Aorta (tissue), 5 donors: ENCODE data around the gene MLLT10. TPM values are rescaled to one million over a fixed set of nuclear protein-coding genes. Genes with fewer than 3 reads are reported as not detected.

Experiments used
- ATAC-seq: fragments of 200-7000 bp; cut with Tn5 transposase; one replicate; pipeline ENCODE4 v1.9.1; 2022; ENCODE audit warnings: moderate library complexity; ENCODE audit not compliant: low FRiP score
- DNase-seq, 2 donors: peaks; one replicate each; pipeline ENCODE4 v3.0.0-alpha.2; 2020
- H3K27ac ChIP-seq, 2 donors: one replicate each; pipeline ENCODE4 v1.5.1; 2013; ENCODE audit warnings: low read length in 2 of 2, mild to moderate bottlenecking in 2 of 2, moderate library complexity in 2 of 2, control low read depth in 1 of 2, inconsistent platforms in 1 of 2, low read depth in 1 of 2
- H3K27me3 ChIP-seq, 2 donors: one replicate each; pipeline ENCODE4 v1.6.1; 2013; ENCODE audit warnings: control low read depth in 1 of 2, low read length in 1 of 2, mild to moderate bottlenecking in 1 of 2, moderate library complexity in 1 of 2; ENCODE audit not compliant: insufficient read depth in 2 of 2, control insufficient read depth in 1 of 2
- H3K36me3 ChIP-seq, 2 donors: one replicate each; pipeline ENCODE4 v1.6.1; 2013; ENCODE audit warnings: control low read depth in 1 of 2, low read length in 1 of 2, mild to moderate bottlenecking in 1 of 2; ENCODE audit not compliant: insufficient read depth in 2 of 2, control insufficient read depth in 1 of 2
- H3K4me1 ChIP-seq, 2 donors: one replicate each; pipeline ENCODE4 v1.6.1; 2013; ENCODE audit warnings: low read length in 2 of 2, control low read depth in 1 of 2, mild to moderate bottlenecking in 1 of 2, moderate library complexity in 1 of 2; ENCODE audit not compliant: insufficient read depth in 2 of 2, control insufficient read depth in 1 of 2
- H3K4me3 ChIP-seq, 2 donors: one replicate each; pipeline ENCODE4 v1.5.1; 2013; ENCODE audit warnings: low read length in 2 of 2, control low read depth in 1 of 2, mild to moderate bottlenecking in 1 of 2
- H3K9me3 ChIP-seq: one replicate; pipeline ENCODE4 v1.6.1; 2013; ENCODE audit warnings: mild to moderate bottlenecking, low read length; ENCODE audit not compliant: control insufficient read depth
- WGBS, 2 donors: extraction: QIAGEN DNeasy Blood & Tissue Kit; methylation state at CpG; one replicate each; pipeline ENCODE4 v1.1.7; 2013; 5-methylcytosine and 5-hydroxymethylcytosine counted together
- intact Hi-C, 2 donors: fragments of 100-400 bp; cut with DNase I; formaldehyde crosslinking; loops; one replicate each; pipeline versions ENCODE4 v1.14.2 to v1.15.0; 2022
- polyA plus RNA-seq, 2 donors: library from polyadenylated mRNA; stranded (reverse); fragments of 200-250 nt; gene quantifications; one replicate each; pipeline ENCODE4 v1.2.3, GENCODE V29; 2013
- total RNA-seq, 2 donors: library from RNA; stranded (reverse); fragmentation: NEBNext Ultra II Directional; extraction: Animal tissue kit (Norgen Biotek cat#: 25700); gene quantifications; one replicate each; pipeline ENCODE4 v1.2.1, GENCODE V29; 2021
- donor health status: healthy with polysubstance abuse.
- donor health status: Bipolar disorder and iron deficiency.
- donor health status: DM: no; HTN: no; CAD: no.
- donor health status: DM: no; HTN: no; CAD: no.
- donor health status: DM: yes; HTN: yes; CAD: no.

Gene MLLT10
- total and polyA plus RNA-seq, 4 donors = 8.4 to 75.3 (median 26.3) TPM

DNA sequence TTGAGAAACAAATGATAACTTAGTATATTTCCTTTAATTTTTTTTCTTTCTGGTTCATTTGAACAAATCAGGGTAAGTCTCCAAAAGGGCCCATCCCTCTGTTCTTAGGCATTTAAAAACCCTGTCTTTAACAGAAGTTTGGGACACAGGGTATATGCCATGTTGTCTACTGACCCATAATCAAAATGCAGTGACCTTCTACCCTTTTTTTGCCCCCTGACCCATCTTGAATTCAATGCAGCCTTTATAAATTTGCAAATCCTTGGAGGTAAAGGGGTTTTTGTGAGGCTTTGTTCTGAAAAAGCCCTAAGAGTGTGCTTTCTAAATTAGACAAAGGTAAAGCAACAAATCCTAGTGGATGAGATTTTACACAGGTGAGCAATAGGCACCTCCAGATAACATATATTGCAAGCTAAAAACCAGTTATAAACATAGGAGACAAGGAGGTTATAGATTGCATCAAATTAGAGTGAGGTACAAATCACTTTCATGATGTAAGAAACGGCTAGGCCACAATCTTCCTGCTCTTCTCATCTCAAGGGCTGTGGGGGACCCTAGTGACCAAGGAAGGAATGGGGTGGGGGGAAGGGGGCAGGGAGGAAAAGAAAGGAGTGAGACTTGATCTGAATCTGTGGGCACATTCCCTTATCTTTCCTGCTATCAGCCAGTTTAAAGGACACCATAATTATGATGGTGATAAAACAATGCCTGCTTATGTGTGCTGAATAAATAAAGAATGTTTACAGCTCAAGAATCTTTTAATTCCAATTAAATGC is 11.2 kb upstream of the MLLT10 start:
- H3K36me3 ChIP-seq = no peaks in the 10 kb centered on the region
- peaks cover 0 to 4% of the 10 kb centered on the region in 2 donors for H3K4me1 ChIP-seq
- no peaks in the 10 kb centered on the region for H3K9me3 ChIP-seq
- WGBS, 2 donors = 80 to 85% methylated on average over 1 of the region's 1 CpG
- H3K27me3 ChIP-seq = no peaks in the 10 kb centered on the region
- DNase-seq (no peak), ATAC-seq (no peak)
- intact Hi-C loops = loop anchor here (10.0 kb wide), 2 partner anchors 802 to 1958 kb away; partner anchors contain the start of gene BMI1 (in 1 of the 2)
- no peak overlapping the region for H3K27ac ChIP-seq
- no peak overlapping the region for H3K4me3 ChIP-seq

- 49 to 59% methylated on average over 3 of the region's 3 CpGs for WGBS, 2 donors
- Histone ChIP-seq H3K4me3 (no peak overlapping the region), H3K27me3 (no peaks in the 10 kb centered on the region), H3K27ac (no peak overlapping the region), H3K9me3 (no peaks in the 10 kb centered on the region), H3K4me1 (peaks cover 0 to 4% of the 10 kb centered on the region in 2 donors), H3K36me3 (no peaks in the 10 kb centered on the region)
- DNase-seq = no peak
- intact Hi-C loops = loop anchor here (10.0 kb wide), 2 partner anchors 801 to 1959 kb away; partner anchors contain the start of gene BMI1 (in 1 of the 2)
- ATAC-seq = no peak
These were observed 10.4 kb upstream of the MLLT10 start for GRCh38 chr10:21523557-21524008.

DNA sequence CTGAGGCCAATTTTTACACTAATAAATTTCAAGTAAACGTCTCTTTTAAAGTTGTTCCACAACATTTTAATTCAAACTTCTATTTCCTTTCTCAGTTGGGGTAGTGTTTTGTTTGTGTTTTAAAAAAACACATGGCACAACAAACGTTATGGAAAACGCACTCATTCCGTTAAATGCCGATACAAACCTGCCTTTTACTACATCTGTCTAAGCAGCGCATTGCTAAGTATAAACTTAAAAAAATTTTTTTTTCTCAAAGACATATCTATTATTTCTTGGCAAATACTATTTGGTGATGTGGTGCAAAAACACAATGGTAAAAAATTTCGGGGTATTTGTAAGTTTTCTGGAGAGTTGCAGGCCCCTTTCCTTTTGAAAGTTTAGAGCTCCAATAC is 9.9 kb upstream of the MLLT10 start:
- no peak for ATAC-seq
- Histone ChIP-seq H3K9me3 (no peaks in the 10 kb centered on the region), H3K36me3 (no peaks in the 10 kb centered on the region), H3K4me1 (peaks cover 0 to 4% of the 10 kb centered on the region in 2 donors), H3K27me3 (no peaks in the 10 kb centered on the region), H3K27ac (no peak overlapping the region), H3K4me3 (peak overlapping the region; percentile 61 to 62)
- intact Hi-C loops = loop anchor here (10.0 kb wide), 2 partner anchors 801 to 1959 kb away; partner anchors contain the start of gene BMI1 (in 1 of the 2)
- DNase-seq = no peak
- WGBS, 2 donors = 28 to 33% methylated on average over 7 of the region's 7 CpGs

DNA sequence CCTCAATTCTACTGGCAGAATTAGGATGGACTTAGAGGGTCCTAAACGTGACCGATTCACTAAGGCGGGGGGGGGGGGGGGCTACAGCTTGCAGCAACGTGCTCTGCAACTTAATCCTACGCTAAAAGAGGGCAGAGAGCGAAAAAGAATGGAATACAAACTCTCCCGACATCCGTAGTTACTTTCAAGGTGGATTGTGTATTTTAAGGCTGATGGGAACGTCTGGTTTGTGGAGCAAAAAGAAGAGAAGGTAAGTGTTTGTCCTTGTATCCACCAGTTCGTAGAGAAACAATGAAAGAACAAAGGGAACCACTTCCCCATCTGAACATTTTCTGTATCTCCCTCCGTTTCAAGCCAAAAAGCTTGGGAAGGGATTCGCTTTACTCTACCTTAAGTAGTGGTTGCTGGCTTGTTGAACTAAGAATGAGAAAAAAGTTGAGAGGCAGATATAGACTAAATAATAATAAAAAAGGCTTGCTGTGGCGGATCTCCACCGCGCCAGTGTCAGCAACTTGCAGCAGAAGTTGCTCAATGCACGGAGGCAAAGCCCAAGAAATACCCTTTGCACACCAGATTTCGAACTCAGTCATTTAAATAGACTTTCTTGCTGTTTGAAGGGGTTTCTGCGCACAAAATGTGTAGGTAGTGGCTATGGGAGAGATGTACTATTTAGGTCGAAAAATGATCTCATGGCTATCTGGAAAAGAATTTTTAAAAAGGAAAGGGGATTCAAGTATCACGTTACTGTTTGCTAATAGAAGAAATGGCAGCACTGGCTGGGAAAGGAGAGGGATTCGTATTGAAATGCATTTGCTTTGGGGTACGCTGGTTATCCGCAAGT is 9.3 kb upstream of the MLLT10 start:
- 1% methylated on average over 22 to 23 of the region's 23 CpGs for WGBS, 2 donors
- intact Hi-C loops = loop anchor here (10.0 kb wide), 2 partner anchors 800 to 1960 kb away; partner anchors contain the start of gene BMI1 (in 1 of the 2)
- peak overlapping the region; percentile 61 to 62 for H3K4me3 ChIP-seq
- H3K9me3 ChIP-seq = no peaks in the 10 kb centered on the region
- peak overlapping the region; percentile 7 to 94 for H3K27ac ChIP-seq
- no peaks in the 10 kb centered on the region for H3K27me3 ChIP-seq
- H3K4me1 ChIP-seq = peaks cover 0 to under 1% of the 10 kb centered on the region in 2 donors
- DNase-seq (peak in 1 of 2 donors; percentile 56), ATAC-seq (no peak)
- H3K36me3 ChIP-seq = no peaks in the 10 kb centered on the region

- Histone ChIP-seq H3K27ac (peak within 1 kb of the TSS; percentile 93 to 94), H3K4me1 (no peaks in the 10 kb centered on the region), H3K4me3 (peak within 1 kb of the TSS; percentile 61 to 62), H3K9me3 (no peaks in the 10 kb centered on the region), H3K36me3 (no peaks in the 10 kb centered on the region), H3K27me3 (no peaks in the 10 kb centered on the region)
- 1% methylated on average over 48 to 64 of the region's 64 CpGs for WGBS, 2 donors
- ATAC-seq = peak; percentile 91
- intact Hi-C loops = loop anchor here (10.0 kb wide), 2 partner anchors 799 to 1961 kb away; partner anchors contain the start of gene BMI1 (in 1 of the 2)
- peak; percentile 89 to 95 for DNase-seq
These were observed 8.5 kb upstream of the MLLT10 start, which contains the start of gene SKIDA1 for GRCh38 chr10:21525367-21526187. TSS of gene SKIDA1 (minus strand) at chr10:21525682. CDS start at chr10:21517822, 7,860 bp downstream.

- no peaks in the 10 kb centered on the region for H3K4me1 ChIP-seq
These were observed 7.7 kb upstream of the MLLT10 start for GRCh38 chr10:21526188-21526859.

GRCh38 chr10:21526860-21527597 is 7.0 kb upstream of the MLLT10 start:
- WGBS, 2 donors = 1% methylated on average over 30 to 68 of the region's 68 CpGs
- Histone ChIP-seq H3K9me3 (no peaks in the 10 kb centered on the region), H3K36me3 (no peaks in the 10 kb centered on the region), H3K4me3 (peak overlapping the region; percentile 61 to 62), H3K4me1 (no peaks in the 10 kb centered on the region), H3K27ac (peak overlapping the region; percentile 86 to 93), H3K27me3 (no peaks in the 10 kb centered on the region)
- ATAC-seq (peak; percentile 77), DNase-seq (peak; percentile 85 to 91)
- intact Hi-C loops = loop anchor here (10.0 kb wide), 2 partner anchors 798 to 1962 kb away; partner anchors contain the start of gene BMI1 (in 1 of the 2)

More at GRCh38 chr10:21526188-21526859, 7.7 kb upstream of the MLLT10 start:
- DNase-seq = peak; percentile 87 to 95
- peak overlapping the region; percentile 86 to 93 for H3K27ac ChIP-seq
- H3K36me3 ChIP-seq = no peaks in the 10 kb centered on the region
- no peaks in the 10 kb centered on the region for H3K27me3 ChIP-seq
- no peaks in the 10 kb centered on the region for H3K9me3 ChIP-seq
- peak; percentile 87 for ATAC-seq
- intact Hi-C loops = loop anchor here (10.0 kb wide), 2 partner anchors 798 to 1962 kb away; partner anchors contain the start of gene BMI1 (in 1 of the 2)
- WGBS, 2 donors = 0 to 1% methylated on average over 48 to 56 of the region's 56 CpGs
- peak overlapping the region; percentile 61 to 62 for H3K4me3 ChIP-seq
